T-helper 1 cell (primary cell): ENCODE results near the gene SLIT3.

ENCODE experiments used
- DNase-seq, 5 donors: peaks; one replicate each; pipeline ENCODE4 v3.0.0-alpha.2; 2012 to 2020
- total RNA-seq, 4 donors: gene quantifications; one replicate each; lab custom pipeline; 2026; lab: John Stamatoyannopoulos, UW

SLIT3 gene
- 0 to 0.15 (median 0) reads per million in 4 donors for total RNA-seq

GRCh38 chr5:169300468-169301385, at the start of gene SLIT3:
TSS of gene SLIT3 (minus strand) at chr5:169301139. CDS start at chr5:169300709, 430 bp downstream.
- no peak for DNase-seq

- no peak for DNase-seq
These were observed 49.1 kb upstream of the SLIT3 start for GRCh38 chr5:169350016-169350415.

- DNase-seq = no peak
These were observed 46.8 kb upstream of the SLIT3 start for GRCh38 chr5:169347786-169348185.

- DNase-seq = no peak
These were observed 43.7 kb upstream of the SLIT3 start for GRCh38 chr5:169344629-169345028.

GRCh38 chr5:169343766-169344165, 42.8 kb upstream of the SLIT3 start:
- no peak for DNase-seq

GRCh38 chr5:169341556-169341955, 40.6 kb upstream of the SLIT3 start:
- no peak for DNase-seq

- no peak for DNase-seq
These were observed 38.9 kb upstream of the SLIT3 start for GRCh38 chr5:169339869-169340268.

- no peak for DNase-seq
These were observed 35.3 kb upstream of the SLIT3 start for GRCh38 chr5:169336242-169336641.

GRCh38 chr5:169335806-169336205, 34.9 kb upstream of the SLIT3 start:
- no peak for DNase-seq

GRCh38 chr5:169333518-169333917, 32.6 kb upstream of the SLIT3 start:
- DNase-seq = no peak

- DNase-seq = no peak
These were observed 30.4 kb upstream of the SLIT3 start for GRCh38 chr5:169331292-169331852.

GRCh38 chr5:169328401-169328800, 27.5 kb upstream of the SLIT3 start:
- DNase-seq = no peak

- DNase-seq = peak in 1 of 5 donors; percentile 21
These were observed 24.3 kb upstream of the SLIT3 start for GRCh38 chr5:169325273-169325672.

- no peak for DNase-seq
These were observed 17.6 kb upstream of the SLIT3 start for GRCh38 chr5:169318556-169318955.

GRCh38 chr5:169307646-169308045, 6.7 kb upstream of the SLIT3 start:
- DNase-seq = no peak

GRCh38 chr5:169305366-169305765, 4.4 kb upstream of the SLIT3 start:
- DNase-seq = no peak

- no peak for DNase-seq
These were observed 3.2 kb upstream of the SLIT3 start for GRCh38 chr5:169304175-169304574.

- no peak for DNase-seq
These were observed 2.2 kb upstream of the SLIT3 start for GRCh38 chr5:169303119-169303515.

GRCh38 chr5:169302491-169303118, 1.7 kb upstream of the SLIT3 start:
- peak in 4 of 5 donors; percentile 16 to 51 (median 18) for DNase-seq

GRCh38 chr5:169301986-169302385, 1.0 kb upstream of the SLIT3 start:
- no peak for DNase-seq

- DNase-seq = no peak
These were observed 521 bp upstream of the SLIT3 start for GRCh38 chr5:169301386-169301934.

GRCh38 chr5:169299663-169300467, 1.1 kb downstream of the SLIT3 start:
- no peak for DNase-seq
